Measurements from ENCODE around the gene GPC3. TPM values are rescaled to one million over a fixed set of nuclear protein-coding genes. Genes with fewer than 3 reads are reported as not detected.

The GPC3 gene
- total RNA-seq, 1 experiment from 2014 or later, result 0.98 TPM

GRCh38 chrX:133646719-133647116 is 338.7 kb downstream of the GPC3 start:
- no peaks in the 10 kb centered on the region for H3K36me3 ChIP-seq (ENCODE audit: control insufficient read depth in 1 of 2, insufficient read depth in 2 of 2, low read length in 2 of 2)
- no peak for DNase-seq (ENCODE audit: low read depth, low spot score)
- intact Hi-C loops (cut with micrococcal nuclease), result no loop called here
- RAD21 ChIA-PET (ENCODE audit: low non-redundant PET in 1 of 2, low total read pairs in 2 of 2, uncharacterized antibody in 2 of 2, unreplicated experiment in 2 of 2), result interaction anchor here in 1 of 2 experiments (0.6 kb wide), 1 partner anchor 108 kb away, joined by 5 read pairs; no protein-coding TSS in a partner anchor
- no peak overlapping the region for H3K4me2 ChIP-seq (ENCODE audit: low read length)
- no TSS peak for BruUV-seq (replicated peaks)
- H3K79me2 ChIP-seq (ENCODE audit: insufficient read depth, low read length), result no peaks in the 10 kb centered on the region
- no peak for ATAC-seq
- H3K9me3 ChIP-seq (ENCODE audit: control insufficient read depth in 1 of 2, insufficient read depth in 1 of 2, low read depth in 1 of 2, low read length in 2 of 2), result no peaks in the 10 kb centered on the region
- H4K20me1 ChIP-seq (ENCODE audit: insufficient read depth), result no peaks in the 10 kb centered on the region
- no peaks in the 10 kb centered on the region for H3K27me3 ChIP-seq (ENCODE audit: insufficient read depth, low read length)
- no peak for TF ChIP-seq ZNF274 (IDR thresholded peaks at IDR 0.05; ENCODE audit: low read depth, low read length)
- no peak for TF ChIP-seq ZFX (IDR thresholded peaks at IDR 0.05)
- H3K9ac ChIP-seq (ENCODE audit: low read length), result no peak overlapping the region
- no peak overlapping the region for H3K27ac ChIP-seq (ENCODE audit: low read depth, low read length)
- H3K4me3 ChIP-seq (replicated peaks in 1 of 2; ENCODE audit: low read depth in 1 of 2, low read length in 2 of 2), result no peak overlapping the region
- POLR2A ChIA-PET, result no interaction called here
- CTCF ChIA-PET, result interaction anchor here (0.7 kb wide), 1 partner anchor 43 kb away, joined by 3 read pairs; no protein-coding TSS in a partner anchor
- no peaks in the 10 kb centered on the region for H3K4me1 ChIP-seq (ENCODE audit: control insufficient read depth in 1 of 2, insufficient read depth in 2 of 2, low read length in 2 of 2)
- H3K9me2 ChIP-seq (ENCODE audit: insufficient read depth), result no peaks in the 10 kb centered on the region
- H2AFZ ChIP-seq (ENCODE audit: low read depth, low read length, poor library complexity, severe bottlenecking), result no peak overlapping the region

GRCh38 chrX:133645977-133646718 is 339.2 kb downstream of the GPC3 start:
- TF ChIP-seq SP1 (IDR thresholded peaks at IDR 0.05; ENCODE audit: low read depth) (no peak), POLR2AphosphoS5 (IDR thresholded peaks at IDR 0.05; ENCODE audit: low read depth, low read length) (no peak), REST (IDR thresholded peaks at IDR 0.05; ENCODE audit: low read depth) (no peak), JUND (IDR thresholded peaks at IDR 0.05) (no peak), FOSL1 (IDR thresholded peaks at IDR 0.05; ENCODE audit: low read depth) (no peak), CBX3 (IDR thresholded peaks at IDR 0.05; ENCODE audit: low read depth) (no peak), SRF (IDR thresholded peaks at IDR 0.05; ENCODE audit: low read depth) (no peak), EGR1 (IDR thresholded peaks at IDR 0.05; ENCODE audit: low read depth) (no peak), ELF1 (IDR thresholded peaks at IDR 0.05; ENCODE audit: borderline replicate concordance, low read depth) (no peak), SIN3A (IDR thresholded peaks at IDR 0.05; ENCODE audit: low read depth) (no peak)
- no peak for DNase-seq (ENCODE audit: low read depth, low spot score)
- CTCF ChIA-PET, result no interaction called here
- H3K27me3 ChIP-seq (ENCODE audit: insufficient read depth, low read length), result no peaks in the 10 kb centered on the region
- ATAC-seq, result no peak
- no peak overlapping the region for H3K9ac ChIP-seq (ENCODE audit: low read length)
- H3K79me2 ChIP-seq (ENCODE audit: insufficient read depth, low read length), result no peaks in the 10 kb centered on the region
- H3K4me2 ChIP-seq (ENCODE audit: low read length), result no peak overlapping the region
- H3K27ac ChIP-seq (ENCODE audit: low read depth, low read length), result no peak overlapping the region
- no peak overlapping the region for H3K4me3 ChIP-seq (replicated peaks in 1 of 2; ENCODE audit: low read depth in 1 of 2, low read length in 2 of 2)
- RAD21 ChIA-PET (ENCODE audit: low non-redundant PET in 1 of 2, low total read pairs in 2 of 2, uncharacterized antibody in 2 of 2, unreplicated experiment in 2 of 2), result interaction anchor here in 1 of 2 experiments (0.6 kb wide), 1 partner anchor 107 kb away, joined by 5 read pairs; no protein-coding TSS in a partner anchor
- no peaks in the 10 kb centered on the region for H4K20me1 ChIP-seq (ENCODE audit: insufficient read depth)
- no peaks in the 10 kb centered on the region for H3K9me2 ChIP-seq (ENCODE audit: insufficient read depth)
- POLR2A ChIA-PET, result no interaction called here
- no peaks in the 10 kb centered on the region for H3K4me1 ChIP-seq (ENCODE audit: control insufficient read depth in 1 of 2, insufficient read depth in 2 of 2, low read length in 2 of 2)
- no peak overlapping the region for H2AFZ ChIP-seq (ENCODE audit: low read depth, low read length, poor library complexity, severe bottlenecking)
- H3K36me3 ChIP-seq (ENCODE audit: control insufficient read depth in 1 of 2, insufficient read depth in 2 of 2, low read length in 2 of 2), result no peaks in the 10 kb centered on the region
- BruUV-seq (replicated peaks), result no TSS peak
- intact Hi-C loops (cut with micrococcal nuclease), result no loop called here
- H3K9me3 ChIP-seq (ENCODE audit: control insufficient read depth in 1 of 2, insufficient read depth in 1 of 2, low read depth in 1 of 2, low read length in 2 of 2), result no peaks in the 10 kb centered on the region
